Mesenchymal stem cell (in vitro differentiated cells and primary cell): ENCODE data around the gene SMAD6.
A peak's percentile ranks its signal among the peaks of the same experiment; 100 is the strongest.

Experiments used
- DNase-seq: peaks from one replicate; pipeline ENCODE4 v3.0.0-alpha.2; 2013
- H2AFZ ChIP-seq: one replicate; pipeline ENCODE4 v1.6.1; 2013; ENCODE audit warnings: low read depth, mild to moderate bottlenecking, control low read depth, inconsistent platforms, low read length, moderate library complexity
- H2AK5ac ChIP-seq: 2 replicates; pipeline ENCODE4 v1.6.1; 2013; ENCODE audit warnings: low read length, moderate library complexity, mild to moderate bottlenecking, inconsistent platforms; ENCODE audit not compliant: severe bottlenecking
- H2BK120ac ChIP-seq: one replicate; pipeline ENCODE4 v1.6.1; 2013; ENCODE audit warnings: low read depth, mild to moderate bottlenecking, inconsistent platforms, low read length, moderate library complexity
- H2BK12ac ChIP-seq, 2 experiments: one replicate each; pipeline ENCODE4 v1.6.1; 2013; ENCODE audit warnings: inconsistent platforms in 2 of 2, low read length in 2 of 2, mild to moderate bottlenecking in 2 of 2, moderate library complexity in 2 of 2, control low read depth in 1 of 2
- H2BK15ac ChIP-seq: one replicate; pipeline ENCODE4 v1.6.1; 2013; ENCODE audit warnings: mild to moderate bottlenecking, low read depth, inconsistent platforms; ENCODE audit not compliant: poor library complexity, severe bottlenecking
- H2BK5ac ChIP-seq: 2 replicates; pipeline ENCODE4 v1.6.1; 2013; ENCODE audit warnings: low read depth, mild to moderate bottlenecking, low read length, control low read depth, inconsistent platforms; ENCODE audit not compliant: poor library complexity, severe bottlenecking
- H3K14ac ChIP-seq, 2 experiments: one replicate each; pipeline ENCODE4 v1.6.1; 2013; ENCODE audit warnings: inconsistent platforms in 2 of 2, low read length in 2 of 2, control low read depth in 1 of 2, mild to moderate bottlenecking in 1 of 2, moderate library complexity in 1 of 2
- H3K18ac ChIP-seq, 2 experiments: one replicate each; pipeline ENCODE4 v1.6.1; 2013; ENCODE audit warnings: inconsistent platforms in 2 of 2, low read length in 2 of 2, control low read depth in 1 of 2, low read depth in 1 of 2, mild to moderate bottlenecking in 1 of 2
- H3K23ac ChIP-seq, 2 experiments: one replicate each; pipeline ENCODE4 v1.6.1; 2013; ENCODE audit warnings: inconsistent platforms in 2 of 2, low read length in 2 of 2, mild to moderate bottlenecking in 2 of 2, moderate library complexity in 2 of 2, control low read depth in 1 of 2
- H3K27ac ChIP-seq: 2 replicates; pipeline ENCODE4 v1.5.1; 2013; ENCODE audit warnings: mild to moderate bottlenecking, moderate library complexity, low read length, control low read depth, inconsistent platforms; ENCODE audit not compliant: poor library complexity, severe bottlenecking
- H3K27me3 ChIP-seq, 2 experiments: 2 replicates each; pipeline versions ENCODE4 v1.6.1 to v1.7.0; 2013; ENCODE audit warnings: low read length in 2 of 2, mild to moderate bottlenecking in 2 of 2, moderate library complexity in 2 of 2, control low read depth in 1 of 2, inconsistent platforms in 1 of 2; ENCODE audit not compliant: control insufficient read depth in 1 of 2, insufficient read depth in 1 of 2
- H3K36me3 ChIP-seq, 2 experiments: 2 replicates each; pipeline versions ENCODE4 v1.6.1 to v1.7.0; 2013; ENCODE audit warnings: low read length in 2 of 2, control low read depth in 1 of 2, inconsistent platforms in 1 of 2, low read depth in 1 of 2, mild to moderate bottlenecking in 1 of 2; ENCODE audit not compliant: insufficient read depth in 2 of 2, control insufficient read depth in 1 of 2
- H3K4ac ChIP-seq, 2 experiments: one replicate each; pipeline ENCODE4 v1.6.1; 2013; ENCODE audit warnings: inconsistent platforms in 2 of 2, low read length in 2 of 2, mild to moderate bottlenecking in 2 of 2, moderate library complexity in 2 of 2, control low read depth in 1 of 2, low read depth in 1 of 2
- H3K4me1 ChIP-seq: 2 replicates; pipeline ENCODE4 v1.6.1; 2013; ENCODE audit warnings: low read depth, low read length, control low read depth; ENCODE audit not compliant: control insufficient read depth, insufficient read depth
- H3K4me2 ChIP-seq: 2 replicates; pipeline ENCODE4 v1.6.1; 2013; ENCODE audit warnings: low read length, mild to moderate bottlenecking, inconsistent platforms; ENCODE audit not compliant: poor library complexity, severe bottlenecking
- H3K4me3 ChIP-seq, 2 experiments: 2 replicates each; pipeline versions ENCODE4 v1.5.1 to v1.7.0; 2013; ENCODE audit warnings: low read length in 2 of 2, mild to moderate bottlenecking in 2 of 2, control low read depth in 1 of 2, low read depth in 1 of 2; ENCODE audit not compliant: insufficient read depth in 1 of 2
- H3K79me1 ChIP-seq: replicated peaks from 2 replicates; pipeline ENCODE4 v1.6.1; 2013; ENCODE audit warnings: mild to moderate bottlenecking, control low read depth, low read length, inconsistent platforms; ENCODE audit not compliant: poor library complexity, severe bottlenecking
- H3K9ac ChIP-seq: 2 replicates; pipeline ENCODE4 v1.7.0; 2013; ENCODE audit warnings: mild to moderate bottlenecking, low read length, moderate library complexity
- H3K9me3 ChIP-seq: 2 replicates; pipeline ENCODE4 v1.7.0; 2013; ENCODE audit warnings: mild to moderate bottlenecking, low read length; ENCODE audit not compliant: control insufficient read depth
- H4K8ac ChIP-seq: one replicate; pipeline ENCODE4 v1.6.1; 2013; ENCODE audit warnings: inconsistent platforms, mild to moderate bottlenecking, low read length, moderate library complexity
- H4K91ac ChIP-seq: one replicate; pipeline ENCODE4 v1.6.1; 2013; ENCODE audit warnings: mild to moderate bottlenecking, low read length, inconsistent platforms
- WGBS: methylation state at CpG from one replicate; pipeline ENCODE4 v1.1.7; 2013; ENCODE audit warnings: mixed read lengths; 5-methylcytosine and 5-hydroxymethylcytosine counted together

The SMAD6 gene

DNA sequence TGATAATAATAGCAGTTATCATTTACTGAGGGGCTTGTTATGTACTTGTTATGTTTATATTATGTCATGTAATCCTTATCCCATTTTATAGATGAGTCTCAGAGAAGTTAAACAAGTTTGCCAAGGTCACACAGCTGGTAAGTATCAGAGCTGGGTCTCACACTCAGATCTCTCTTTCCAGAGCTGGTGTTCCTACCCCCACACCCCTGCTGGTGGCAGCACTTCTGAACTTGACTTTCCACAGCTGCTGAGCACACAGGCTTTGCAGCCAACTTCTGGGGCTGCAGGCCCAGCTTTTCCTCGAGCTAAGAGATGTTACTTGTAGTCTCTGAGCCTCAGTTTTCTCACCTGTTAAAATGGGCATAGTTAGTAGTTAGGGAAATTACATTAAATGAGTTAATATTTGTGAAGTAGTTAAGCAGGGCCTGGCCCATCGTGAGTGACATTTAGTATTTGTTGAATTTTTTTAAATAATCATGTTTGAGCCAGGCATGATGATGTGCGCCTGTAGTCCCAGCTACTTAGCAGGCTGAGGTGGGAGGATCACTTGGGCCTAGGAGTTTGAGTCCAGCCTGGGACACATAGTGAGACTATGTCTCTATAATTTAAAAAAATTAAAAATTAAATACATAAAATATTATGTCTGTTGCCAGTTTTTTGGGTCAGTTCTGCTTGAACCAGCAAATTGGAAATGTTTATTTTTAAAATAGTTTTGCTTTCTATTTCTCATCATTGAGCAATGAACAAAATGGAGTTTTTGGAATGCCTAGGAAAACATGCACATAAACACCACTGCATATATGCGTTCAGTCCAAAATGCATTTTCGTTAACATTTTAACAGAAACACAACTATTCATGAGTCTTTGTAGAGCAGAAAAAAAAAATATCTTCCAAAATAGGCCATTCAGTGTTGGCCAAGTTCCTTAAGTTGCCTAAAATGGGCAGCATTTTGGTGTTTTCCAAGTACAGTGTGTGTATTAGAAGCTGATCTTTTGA, 87.3 kb downstream of the SMAD6 start:
- peak overlapping the region in 1 of 2 experiments; percentile 57 for H3K4ac ChIP-seq
- no peak overlapping the region for H4K8ac ChIP-seq
- peak overlapping the region; percentile 42 for H3K9ac ChIP-seq
- no peak overlapping the region for H2AFZ ChIP-seq
- H3K27me3 ChIP-seq, result no peaks in the 10 kb centered on the region
- H3K4me2 ChIP-seq, result no peak overlapping the region
- no peak overlapping the region for H3K23ac ChIP-seq
- peaks cover 23% of the 10 kb centered on the region for H3K4me1 ChIP-seq
- DNase-seq, result peak; percentile 83
- no peak overlapping the region for H3K14ac ChIP-seq
- H3K79me1 ChIP-seq, result no peaks in the 10 kb centered on the region
- no peak overlapping the region for H2BK15ac ChIP-seq
- H3K27ac ChIP-seq, result no peak overlapping the region
- peaks cover 0 to 11% of the 10 kb centered on the region in 2 experiments for H3K36me3 ChIP-seq
- no peak overlapping the region for H2BK120ac ChIP-seq
- no peak overlapping the region for H3K4me3 ChIP-seq
- H2AK5ac ChIP-seq, result peak overlapping the region; percentile 62
- no peak overlapping the region for H2BK12ac ChIP-seq
- peaks cover 3% of the 10 kb centered on the region for H3K9me3 ChIP-seq
- peak overlapping the region in 1 of 2 experiments; percentile 14 for H3K18ac ChIP-seq
- H4K91ac ChIP-seq, result no peak overlapping the region
- 58% methylated on average over 4 of the region's 5 CpGs for WGBS
- H2BK5ac ChIP-seq, result no peak overlapping the region

DNA sequence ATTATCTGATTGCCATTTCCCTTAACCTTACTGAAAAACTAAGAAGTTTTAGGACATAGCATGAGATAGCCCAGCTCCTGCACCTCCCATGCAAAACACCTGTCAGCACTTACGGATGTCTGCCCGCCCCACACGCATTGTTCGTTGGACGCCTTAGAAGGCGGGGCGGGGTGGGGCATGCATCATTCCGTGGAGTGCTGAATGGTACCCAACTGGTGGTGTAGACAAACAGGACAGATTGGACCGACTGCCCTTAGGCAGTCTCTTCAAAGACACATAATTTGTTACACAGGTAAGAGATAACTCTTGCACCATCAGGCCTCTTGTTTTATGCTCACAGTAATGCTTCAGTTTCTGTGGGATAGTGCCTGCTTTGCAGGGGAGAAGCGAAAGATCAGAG, 93.8 kb downstream of the SMAD6 start:
- no peak overlapping the region for H3K4me3 ChIP-seq
- H4K8ac ChIP-seq, result no peak overlapping the region
- no peak overlapping the region for H2BK120ac ChIP-seq
- H2BK5ac ChIP-seq, result no peak overlapping the region
- no peak overlapping the region for H2AK5ac ChIP-seq
- no peaks in the 10 kb centered on the region for H3K27me3 ChIP-seq
- no peak overlapping the region for H3K27ac ChIP-seq
- no peak overlapping the region for H3K23ac ChIP-seq
- H2BK15ac ChIP-seq, result no peak overlapping the region
- H2BK12ac ChIP-seq, result no peak overlapping the region
- no peaks in the 10 kb centered on the region for H3K79me1 ChIP-seq
- no peak overlapping the region for H3K4me2 ChIP-seq
- H2AFZ ChIP-seq, result no peak overlapping the region
- no peak overlapping the region for H4K91ac ChIP-seq
- no peak for DNase-seq
- H3K36me3 ChIP-seq, result peaks cover 0 to 2% of the 10 kb centered on the region in 2 experiments
- H3K4ac ChIP-seq, result no peak overlapping the region
- no peak overlapping the region for H3K14ac ChIP-seq
- no peak overlapping the region for H3K18ac ChIP-seq
- peaks cover 10% of the 10 kb centered on the region for H3K4me1 ChIP-seq
- whole genome bisulfite sequencing, result 93% methylated on average over 9 of the region's 10 CpGs
- no peak overlapping the region for H3K9ac ChIP-seq
- peaks cover under 1% of the 10 kb centered on the region for H3K9me3 ChIP-seq

DNA sequence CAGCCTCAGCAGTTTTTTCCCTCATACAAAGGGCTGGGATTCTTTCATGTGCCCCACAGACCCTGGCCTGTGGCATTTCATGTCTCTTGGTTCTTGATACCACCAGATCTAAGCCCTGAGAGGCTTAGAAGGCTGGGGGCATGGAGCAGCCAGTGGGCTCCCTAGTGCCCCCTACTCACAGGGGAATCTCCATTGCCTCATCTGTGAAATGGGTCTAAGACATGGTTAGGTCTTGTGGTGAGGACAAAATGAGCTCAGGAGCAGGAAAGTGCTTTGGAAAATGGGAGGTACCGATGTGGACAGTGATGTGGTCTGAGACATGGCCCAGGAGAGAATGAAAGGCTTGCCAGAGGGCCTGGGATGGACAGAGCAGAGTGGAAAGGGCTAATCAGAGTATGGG, 94.3 kb downstream of the SMAD6 start:
- Histone ChIP-seq H3K9ac (no peak overlapping the region), H2BK120ac (peak overlapping the region; percentile 71), H3K9me3 (no peaks in the 10 kb centered on the region), H2BK15ac (no peak overlapping the region), H3K4ac (peak overlapping the region in 1 of 2 experiments; percentile 27), H2AK5ac (peak overlapping the region; percentile 11), H4K91ac (peak overlapping the region; percentile 35), H3K4me2 (no peak overlapping the region), H3K4me1 (peaks cover 10% of the 10 kb centered on the region), H2BK12ac (peak overlapping the region in 1 of 2 experiments; percentile 52), H3K23ac (no peak overlapping the region), H3K27ac (no peak overlapping the region), H3K79me1 (no peaks in the 10 kb centered on the region), H3K27me3 (no peaks in the 10 kb centered on the region), H3K14ac (no peak overlapping the region), H3K18ac (no peak overlapping the region), H2BK5ac (no peak overlapping the region), H4K8ac (no peak overlapping the region), H3K4me3 (no peak overlapping the region), H3K36me3 (no peaks in the 10 kb centered on the region), H2AFZ (no peak overlapping the region)
- no peak for DNase-seq
- 100% methylated on average over 1 of the region's 1 CpG for WGBS

DNA sequence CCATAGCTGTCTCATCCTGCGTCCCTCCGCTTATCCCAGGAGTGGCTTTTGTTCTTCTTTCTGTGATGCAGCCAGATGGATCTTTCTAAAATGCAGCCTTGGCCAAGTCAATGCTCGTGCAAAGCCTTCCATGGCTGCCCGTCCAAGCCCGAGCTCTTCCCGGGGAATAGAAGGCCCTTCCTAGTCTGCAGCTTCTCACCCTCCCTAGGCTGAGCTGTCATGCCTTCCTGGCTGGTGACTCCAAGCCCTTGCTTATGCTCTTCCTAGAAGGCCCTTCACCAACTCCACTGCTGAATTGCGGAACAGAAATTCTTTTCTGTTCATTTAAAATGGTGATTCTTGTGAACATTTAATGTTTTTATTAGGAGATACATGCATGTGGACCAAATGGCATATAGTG, 95.9 kb downstream of the SMAD6 start:
- Histone ChIP-seq H3K4ac (no peak overlapping the region), H3K79me1 (no peaks in the 10 kb centered on the region), H3K14ac (no peak overlapping the region), H3K9me3 (no peaks in the 10 kb centered on the region), H3K9ac (peak overlapping the region; percentile 77), H3K4me1 (peaks cover 21% of the 10 kb centered on the region), H2BK12ac (no peak overlapping the region), H3K18ac (no peak overlapping the region), H2BK120ac (no peak overlapping the region), H3K4me3 (no peak overlapping the region), H3K4me2 (no peak overlapping the region), H2BK5ac (no peak overlapping the region), H3K27me3 (no peaks in the 10 kb centered on the region), H2BK15ac (no peak overlapping the region), H2AK5ac (no peak overlapping the region), H3K27ac (no peak overlapping the region), H2AFZ (no peak overlapping the region), H4K8ac (no peak overlapping the region), H3K23ac (no peak overlapping the region), H3K36me3 (no peaks in the 10 kb centered on the region), H4K91ac (no peak overlapping the region)
- 100% methylated on average over 6 of the region's 7 CpGs for WGBS
- DNase-seq, result no peak
